HG03342 (cell line): ENCODE data around the gene RFT1.
"Not testable (repeated sequence)": the region's sequence is repeated elsewhere in the genome, so short reads cannot be mapped to it uniquely, and the experiment has no call there.

Experiments
- ATAC-seq: cut with Tn5 transposase; IDR thresholded peaks from one replicate; pipeline ENCODE4 v1.9.1; 2021; ENCODE audit warnings: mild to moderate bottlenecking, moderate library complexity; ENCODE audit not compliant: unreplicated experiment

RFT1 gene

DNA sequence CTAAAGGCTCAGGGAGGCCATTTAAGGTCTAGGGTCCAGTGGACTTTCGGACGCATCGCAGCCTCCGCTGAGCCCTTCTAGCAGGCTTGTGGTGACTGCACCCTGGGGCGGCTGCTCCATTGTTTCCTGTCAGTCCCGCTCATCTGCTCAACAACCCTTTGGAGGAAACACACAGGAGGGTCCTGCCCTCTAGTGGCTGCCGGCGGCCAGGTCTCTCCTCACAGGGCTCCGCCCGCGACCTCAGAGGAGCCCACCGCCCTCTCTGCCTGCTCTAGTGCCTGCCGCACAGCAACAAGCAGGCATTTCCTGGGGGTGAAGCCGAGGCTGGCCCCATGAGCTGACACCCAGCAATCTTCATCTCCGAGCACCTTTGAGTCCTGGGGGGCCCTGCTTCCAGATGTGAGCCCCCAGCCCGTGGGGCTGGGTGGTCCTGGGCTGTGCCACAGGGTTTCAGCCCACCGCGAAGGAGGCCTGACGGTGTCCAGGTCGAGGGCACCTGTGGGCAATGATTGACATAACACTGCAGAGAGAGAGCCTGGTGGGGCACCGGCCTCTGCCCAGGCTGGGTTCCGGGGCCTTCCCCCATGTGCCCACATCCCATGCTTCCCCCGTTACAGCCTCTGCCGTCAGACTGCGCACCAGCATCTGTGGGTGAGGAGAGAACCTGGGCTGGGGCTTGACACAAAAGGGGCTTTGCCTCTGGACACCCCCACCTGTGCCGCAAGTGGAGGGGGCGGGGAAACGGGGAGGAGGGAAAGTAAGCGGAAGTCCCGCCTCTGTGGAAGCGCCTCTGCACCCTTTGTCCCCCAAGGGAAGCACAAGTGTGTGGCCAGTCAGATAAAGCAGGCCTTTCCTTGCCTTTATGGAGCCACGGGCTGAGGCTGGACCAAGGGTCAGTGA, 57.3 kb downstream of the RFT1 start:
- ATAC-seq: peak; percentile 85

DNA sequence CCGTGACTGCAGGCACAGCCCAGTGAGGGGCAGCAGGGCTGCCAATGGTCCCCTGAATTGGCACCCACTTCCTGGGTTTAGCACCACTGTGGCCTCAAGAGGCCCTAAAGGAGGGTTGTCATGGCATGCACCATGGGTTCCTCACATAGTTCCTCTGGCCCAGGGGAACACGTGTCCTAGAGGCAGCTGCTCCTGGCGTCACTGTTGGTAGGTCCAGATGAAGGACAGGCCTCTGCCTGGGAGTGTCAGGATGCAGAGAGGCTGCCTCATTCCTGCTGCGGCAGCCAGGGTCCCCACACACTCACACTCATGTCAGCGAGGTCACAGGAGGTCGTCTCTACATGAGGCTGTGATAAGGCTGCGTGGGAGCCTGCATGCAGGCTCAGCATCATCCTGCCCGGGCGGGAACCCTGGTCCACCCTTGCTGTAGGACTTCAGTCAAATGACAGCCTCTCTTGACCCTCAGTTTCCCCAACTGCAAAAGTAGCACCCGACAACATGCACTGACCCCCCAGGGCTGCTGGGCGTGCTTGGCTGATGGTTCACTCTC, 58.3 kb downstream of the RFT1 start:
- ATAC-seq: no peak

DNA sequence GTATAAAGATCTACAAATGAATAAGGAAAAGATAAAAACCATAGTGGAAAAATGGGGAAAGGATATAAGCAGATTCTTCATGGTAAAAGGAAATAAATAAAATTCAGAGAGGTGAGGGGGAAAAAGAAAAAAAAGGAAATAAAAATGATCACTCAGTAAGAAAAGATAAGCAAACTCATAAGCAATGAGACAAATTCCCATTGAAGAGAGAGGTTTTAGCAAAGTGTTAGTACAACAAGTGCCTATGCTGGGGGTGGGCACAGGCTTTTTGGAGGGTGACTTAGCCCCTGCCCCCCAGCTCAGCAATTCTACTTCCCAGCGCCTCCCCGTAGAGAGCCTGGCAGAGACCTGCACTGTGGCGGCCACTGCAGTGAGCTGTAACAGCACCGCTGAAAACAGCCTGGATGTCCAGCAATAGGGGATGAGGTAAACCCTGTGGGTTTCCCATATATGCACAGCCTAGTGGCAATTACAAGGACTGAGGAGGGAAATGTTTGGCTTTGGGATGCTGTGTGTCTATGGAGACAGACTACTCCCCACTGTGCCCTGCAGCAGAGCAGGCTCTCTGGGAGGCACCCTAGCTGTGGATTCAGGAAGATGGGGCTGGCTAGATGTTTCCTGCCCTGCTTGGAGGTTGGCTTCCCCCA, 60.7 kb downstream of the RFT1 start:
- ATAC-seq: no peak

DNA sequence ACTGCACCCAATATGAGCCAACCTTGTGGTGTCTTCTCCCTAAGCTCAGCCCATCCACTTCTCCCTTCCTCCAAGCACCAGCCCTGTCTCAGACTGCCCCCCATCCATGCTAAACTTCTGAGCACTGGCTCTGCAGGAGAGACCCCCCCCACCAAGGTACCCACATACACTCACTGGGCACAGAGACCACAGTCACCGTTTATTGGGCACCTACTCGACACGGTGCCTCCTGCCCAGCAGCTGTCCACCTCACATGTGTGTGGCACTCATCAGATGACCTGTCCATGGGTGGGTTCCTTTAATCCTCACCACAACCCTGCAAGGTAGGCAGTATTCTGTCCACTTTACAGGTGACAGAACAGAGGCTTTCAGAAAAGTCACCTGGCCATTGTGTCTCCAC, 62.1 kb downstream of the RFT1 start:
- no peak for ATAC-seq

DNA sequence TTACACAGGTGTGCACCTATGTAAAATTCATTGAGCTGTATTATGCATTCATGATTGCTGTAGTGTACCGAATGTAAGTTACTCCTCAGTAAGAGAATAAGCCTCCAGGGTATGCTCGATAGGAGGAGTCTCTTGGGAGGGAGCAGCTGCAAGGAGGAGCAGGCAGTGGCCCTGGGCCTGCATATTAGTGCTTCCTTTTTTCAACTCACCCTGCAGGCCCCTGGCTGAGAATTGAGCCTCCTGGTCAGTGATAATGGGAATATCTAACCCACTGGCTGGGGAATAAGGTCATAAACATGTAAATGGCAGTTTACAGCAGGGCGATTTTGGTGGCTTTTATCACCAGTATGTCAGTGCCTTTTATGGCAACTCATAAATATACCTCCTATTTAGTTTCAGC, 62.7 kb downstream of the RFT1 start:
- ATAC-seq: no peak

DNA sequence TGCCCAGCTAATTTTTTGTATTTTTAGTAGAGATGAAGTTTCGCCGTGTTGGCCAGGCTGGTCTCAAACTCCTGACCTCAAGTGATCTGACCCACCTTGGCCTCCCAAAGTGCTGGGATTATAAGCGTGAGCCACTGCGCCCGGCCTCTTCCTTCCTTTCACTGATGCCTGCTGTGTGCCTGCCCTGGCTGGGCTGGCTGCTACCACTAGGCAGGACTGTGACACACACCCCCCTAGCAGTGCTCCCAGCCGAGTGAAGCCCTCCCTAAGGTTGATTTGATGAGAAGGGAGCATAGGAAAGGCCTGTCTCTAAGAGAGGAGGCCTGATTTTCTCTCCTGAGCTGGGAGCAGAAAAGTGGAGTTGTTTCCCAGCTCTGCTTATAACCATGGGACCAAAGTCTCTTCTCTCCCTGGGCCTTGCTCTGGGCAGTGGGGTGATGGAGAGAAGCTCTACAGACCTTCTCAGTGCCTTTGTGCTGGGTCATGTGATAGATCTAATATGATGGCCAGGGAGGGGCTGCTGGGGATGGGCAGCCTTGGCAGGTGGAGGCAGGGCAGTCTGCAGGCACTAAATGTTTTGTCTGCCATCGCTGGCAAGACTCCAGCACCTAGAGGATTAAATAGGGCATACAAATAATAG, 64.3 kb downstream of the RFT1 start:
- no peak for ATAC-seq

DNA sequence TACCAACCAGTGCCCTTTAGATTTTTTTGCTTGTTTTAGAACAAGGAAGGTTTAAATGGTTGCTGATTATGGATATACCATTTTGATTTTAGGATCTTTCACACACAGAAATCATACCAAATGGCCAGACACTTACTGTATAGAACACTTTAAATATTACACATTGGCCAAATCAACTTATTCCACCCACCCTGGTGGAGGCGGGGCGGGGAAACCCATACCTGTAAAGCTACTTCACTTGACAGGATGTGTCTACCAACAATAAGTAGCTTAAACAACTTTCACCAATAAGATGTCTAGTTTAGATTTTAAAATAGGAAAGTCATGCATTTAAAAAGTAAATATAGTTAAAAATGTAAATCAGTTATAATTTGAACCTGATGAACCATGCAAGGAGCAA, 67.3 kb downstream of the RFT1 start:
- no peak for ATAC-seq

DNA sequence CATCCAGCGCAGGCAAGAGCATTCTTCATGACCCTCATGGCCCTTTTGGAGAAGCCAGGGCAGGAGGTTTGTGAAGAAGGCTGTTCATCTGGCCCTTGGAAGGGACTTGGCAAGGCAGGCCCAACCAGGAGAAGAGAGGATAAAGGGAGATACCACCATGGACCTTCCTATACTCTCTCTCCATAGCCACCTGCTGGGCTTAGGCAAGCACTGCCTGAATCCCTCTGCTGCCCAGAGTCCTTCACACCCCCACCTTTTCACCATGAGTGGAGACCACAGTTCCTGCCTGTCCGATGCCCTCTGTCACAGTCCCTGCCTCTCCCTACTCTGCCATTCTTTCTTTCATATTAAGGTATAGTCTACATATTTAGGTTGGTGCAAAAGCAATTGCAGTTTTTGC, 73.8 kb downstream of the RFT1 start:
- no peak for ATAC-seq

DNA sequence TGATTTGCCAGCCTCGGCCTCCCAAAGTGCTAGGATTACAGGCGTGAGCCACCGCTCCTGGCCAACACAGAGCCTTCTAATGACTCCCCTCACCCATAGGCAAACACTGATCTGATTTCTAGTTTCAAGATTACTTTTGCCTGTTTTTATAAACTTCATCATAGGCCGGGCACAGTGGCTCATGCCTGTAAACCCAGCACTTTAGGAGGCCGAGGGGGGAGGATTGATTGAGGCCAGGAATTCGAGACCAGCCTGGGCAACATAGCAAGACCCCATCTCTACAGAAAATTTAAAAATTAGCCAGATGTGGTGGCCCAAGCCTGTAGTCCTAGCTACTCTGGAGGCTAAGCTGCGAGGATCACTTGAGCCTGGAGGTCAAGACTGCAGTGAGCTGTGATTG, 76.0 kb downstream of the RFT1 start:
- not testable (repeated sequence) for ATAC-seq

DNA sequence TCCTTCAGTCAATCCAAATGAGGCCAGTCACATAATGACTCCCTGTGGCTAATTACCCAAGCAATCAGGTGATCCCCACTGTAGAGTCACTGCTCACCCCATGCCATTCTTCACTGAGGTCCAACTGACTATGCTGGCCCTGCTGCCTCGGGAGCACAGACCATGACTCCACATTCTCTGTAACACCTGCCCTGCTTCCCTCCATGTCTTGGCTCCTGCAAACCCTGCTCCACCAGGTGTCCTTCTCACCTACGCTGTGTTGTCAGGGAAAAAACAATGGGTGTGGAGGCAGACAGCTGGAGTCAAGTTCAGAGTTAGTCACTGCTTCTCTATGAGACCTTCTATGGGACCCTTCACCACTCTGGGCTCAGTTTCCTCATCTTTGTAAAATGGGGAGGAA, 78.3 kb downstream of the RFT1 start:
- no peak for ATAC-seq

DNA sequence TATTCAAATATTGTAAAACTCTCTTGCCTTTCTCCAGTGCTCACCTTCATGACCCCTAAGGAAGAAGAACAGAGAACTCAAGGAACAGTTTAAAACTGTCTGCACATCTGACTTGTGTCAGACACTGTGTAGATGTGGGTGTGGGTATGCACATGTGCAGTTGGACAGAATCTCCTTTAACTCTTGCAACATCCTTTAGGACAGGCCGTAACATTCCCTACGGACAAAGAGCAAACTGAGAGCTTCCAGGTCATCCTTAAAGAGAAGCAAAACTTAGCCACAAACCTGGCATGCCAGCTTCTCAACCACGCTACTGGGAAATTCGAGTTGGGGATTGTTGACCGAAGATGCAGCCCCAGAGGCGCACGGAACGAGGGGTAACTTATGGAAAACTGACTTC, 80.2 kb downstream of the RFT1 start:
- ATAC-seq: no peak

DNA sequence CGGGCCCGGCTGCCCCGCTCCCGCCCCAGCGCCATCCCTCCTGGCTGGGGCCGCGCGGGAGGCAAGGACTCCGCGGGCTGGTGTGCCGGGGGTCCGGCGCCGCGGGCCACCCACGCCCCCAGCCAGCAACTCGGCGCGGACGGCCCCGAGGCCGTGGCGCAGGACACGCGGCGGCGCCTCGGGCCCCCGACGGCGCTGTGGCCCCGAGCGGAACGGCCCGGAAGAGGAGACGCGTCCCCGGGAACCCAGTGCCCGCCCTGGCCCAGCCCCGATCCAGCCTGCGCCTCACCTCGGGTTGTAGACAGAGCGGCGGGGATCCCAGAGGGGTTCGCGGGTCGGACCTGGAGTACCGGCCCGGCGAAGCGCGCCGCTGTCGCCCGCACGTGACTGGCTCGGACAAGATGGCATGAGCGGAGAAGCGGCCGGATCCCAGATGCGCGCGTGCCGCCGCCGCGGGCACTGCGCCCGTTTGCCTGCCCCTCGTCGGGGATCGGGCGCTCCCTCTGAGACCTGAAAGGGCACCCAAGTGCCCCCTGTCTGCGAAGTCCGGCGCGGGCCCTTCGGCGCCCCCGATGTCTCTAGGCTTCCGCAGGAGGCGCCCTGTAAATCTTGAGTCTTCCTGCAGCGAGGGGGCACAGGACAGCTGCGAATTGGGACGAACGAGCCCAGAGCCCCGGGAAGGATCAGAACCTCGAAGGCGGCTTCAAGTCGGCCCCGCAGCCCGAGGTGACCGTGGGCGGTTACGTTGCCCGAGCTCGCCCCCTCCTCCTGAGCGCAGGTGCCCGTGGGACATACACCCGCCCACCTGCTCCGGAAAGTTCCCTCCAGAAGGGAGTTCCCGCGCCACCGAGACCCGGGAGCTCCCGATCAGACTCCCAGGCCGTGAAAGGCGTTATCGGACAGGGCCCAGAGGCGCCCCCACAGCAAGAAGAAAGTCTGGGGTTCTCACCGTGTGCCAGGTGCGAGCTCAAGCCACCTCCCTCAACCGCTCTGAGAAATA, 83.8 kb downstream of the RFT1 start:
- ATAC-seq: peak; percentile 32

DNA sequence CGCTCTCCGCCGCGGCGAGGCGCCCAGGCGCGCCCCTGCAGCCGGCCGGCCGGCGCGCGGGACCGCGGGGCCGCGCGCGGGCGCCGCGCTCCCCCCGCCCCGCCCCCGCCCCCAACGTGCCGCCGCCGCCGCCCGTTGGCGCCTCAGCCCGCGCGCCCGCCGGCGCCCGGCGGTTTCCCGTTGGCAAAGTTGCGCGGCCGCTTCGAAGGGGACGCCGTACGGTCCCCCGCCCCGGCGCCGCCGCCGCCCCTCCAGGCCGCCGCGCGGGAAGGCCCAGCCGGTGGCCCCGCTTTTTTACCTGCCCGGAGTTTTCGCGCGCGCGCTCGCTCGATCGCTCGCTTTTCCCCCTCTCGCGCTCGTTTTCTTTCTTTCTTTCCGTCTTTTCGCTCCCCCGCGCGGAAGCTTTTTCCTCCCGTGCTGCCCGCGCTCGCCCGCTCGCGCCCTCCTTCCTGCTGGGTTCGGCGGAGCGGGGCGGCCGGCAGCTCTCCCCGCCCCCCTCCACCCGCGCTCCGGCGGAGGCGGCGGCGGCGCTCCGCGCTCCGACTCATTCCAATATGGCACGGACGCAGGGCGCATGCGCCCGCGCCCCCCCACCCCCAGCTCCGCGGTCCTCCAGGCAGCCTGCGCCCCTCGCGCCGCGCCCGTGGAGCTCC, 84.6 kb downstream of the RFT1 start, which contains the start of gene SFMBT1:
SFMBT1 (minus strand) TSS at position 556 of the 653 bp plus-strand sequence. CDS start 76,945 bp downstream, outside the sequence.
- peak; percentile 37 for ATAC-seq

DNA sequence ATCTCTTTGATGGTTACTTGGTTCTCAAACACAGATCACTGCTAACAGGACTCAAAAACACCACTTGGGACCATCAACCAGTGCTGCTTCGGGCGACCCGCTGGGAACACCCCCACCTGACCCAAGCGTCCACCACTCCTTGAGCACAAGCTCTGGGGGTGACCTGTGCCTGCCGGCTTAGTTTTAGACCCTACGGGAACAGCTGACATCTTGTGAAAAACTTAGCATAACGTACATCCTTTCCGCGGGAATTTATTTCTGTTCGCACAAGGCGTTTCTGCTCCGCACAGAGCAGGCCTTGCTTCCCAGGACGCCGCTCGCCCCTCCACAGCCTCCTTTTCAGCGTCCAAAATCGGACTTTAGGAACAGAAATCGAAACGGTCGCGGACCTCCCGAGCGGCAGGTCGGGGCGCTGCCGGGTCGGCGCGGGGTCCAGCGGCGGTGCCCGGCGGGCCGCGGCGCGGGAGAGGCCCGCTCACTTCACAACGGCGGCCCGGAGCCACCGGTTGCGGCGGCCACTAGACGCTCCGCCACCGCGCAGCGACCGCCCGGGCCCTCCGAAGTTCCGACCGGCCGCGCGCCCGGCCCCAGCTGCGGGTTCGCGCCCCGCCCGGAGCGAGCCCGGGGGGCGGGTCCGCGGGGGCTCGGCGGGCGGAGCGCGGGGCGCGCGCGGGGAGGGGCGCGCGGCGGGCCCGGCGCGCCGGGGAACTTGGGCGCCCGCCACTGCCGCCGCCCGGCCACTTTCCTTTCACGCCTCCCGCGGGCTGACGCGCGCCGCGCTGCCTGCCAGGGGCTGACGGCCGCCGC, 85.3 kb downstream of the RFT1 start:
- peak; percentile 40 for ATAC-seq

DNA sequence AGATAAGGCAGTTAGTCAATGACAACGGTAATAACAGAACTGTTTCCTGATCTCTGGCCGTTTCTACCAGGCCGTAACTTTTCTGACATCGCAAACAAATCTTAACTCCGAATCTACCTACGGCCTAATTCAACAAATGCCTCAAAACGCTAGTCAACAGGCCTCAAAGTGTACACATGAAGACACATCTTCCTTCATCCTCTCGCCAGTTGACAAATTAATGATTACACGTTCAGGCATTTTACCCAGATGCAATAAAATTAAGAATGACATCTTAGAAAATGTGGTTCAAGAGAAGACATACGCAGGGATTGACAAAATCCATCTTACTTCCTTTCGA, 85.9 kb downstream of the RFT1 start:
- ATAC-seq: no peak

DNA sequence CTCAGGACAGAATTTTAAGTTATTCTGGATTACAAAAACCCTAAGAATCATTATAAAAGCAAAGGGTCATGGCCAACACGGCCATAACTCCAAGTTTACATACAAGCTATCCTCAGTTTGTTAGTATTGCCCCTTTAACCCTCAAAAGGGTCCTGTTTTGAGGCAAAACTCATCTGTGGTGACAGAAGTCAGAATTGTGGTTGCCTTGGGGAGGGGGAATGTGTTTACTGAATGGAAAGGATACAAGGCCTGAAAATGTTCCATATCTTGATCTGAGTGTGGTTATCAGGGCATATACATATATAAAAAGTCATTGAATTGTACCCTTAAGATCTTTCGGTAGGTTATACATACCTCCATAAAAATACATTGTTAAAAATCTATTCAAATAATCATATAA, 86.5 kb downstream of the RFT1 start:
- ATAC-seq: no peak

DNA sequence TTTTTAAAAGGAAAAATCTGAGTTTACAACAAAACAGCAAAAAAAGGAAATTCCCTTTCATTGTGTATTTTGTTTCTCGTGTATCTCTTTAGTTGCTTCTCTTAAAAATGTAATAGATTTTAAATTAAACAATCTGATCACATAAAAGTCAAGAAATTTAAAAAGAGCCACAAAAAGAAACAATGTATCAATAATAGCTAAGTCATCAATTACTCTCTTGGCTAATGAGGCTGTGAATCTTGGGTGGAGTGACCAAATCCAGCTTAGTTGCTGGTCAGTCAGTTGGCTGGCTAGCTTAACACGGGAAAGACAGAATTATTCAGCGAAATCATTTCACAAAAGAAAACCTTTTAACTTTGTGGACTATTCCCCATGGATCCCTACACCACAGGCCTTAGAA, 87.6 kb downstream of the RFT1 start:
- no peak for ATAC-seq

DNA sequence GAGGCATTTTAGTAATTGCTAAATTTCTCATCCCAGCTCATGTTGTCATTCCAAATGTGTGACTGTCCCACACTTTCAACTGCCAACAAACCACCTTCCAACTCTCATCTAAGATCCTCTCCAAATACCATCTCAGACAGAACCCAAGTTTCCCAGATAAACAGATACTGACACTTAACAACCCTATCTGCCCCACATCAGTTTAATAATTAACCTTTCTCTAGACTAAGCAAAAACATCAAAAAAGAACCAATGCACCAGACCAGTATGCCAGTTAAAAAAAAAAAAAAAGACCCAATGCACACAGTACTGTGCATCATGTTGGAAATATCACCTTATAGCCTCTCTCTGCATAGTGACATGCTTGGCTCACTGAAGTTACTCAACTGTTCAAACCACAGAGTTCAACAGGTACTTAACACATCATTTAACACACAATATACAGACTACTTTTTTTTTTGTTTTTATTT, 89.8 kb downstream of the RFT1 start:
- no peak for ATAC-seq

DNA sequence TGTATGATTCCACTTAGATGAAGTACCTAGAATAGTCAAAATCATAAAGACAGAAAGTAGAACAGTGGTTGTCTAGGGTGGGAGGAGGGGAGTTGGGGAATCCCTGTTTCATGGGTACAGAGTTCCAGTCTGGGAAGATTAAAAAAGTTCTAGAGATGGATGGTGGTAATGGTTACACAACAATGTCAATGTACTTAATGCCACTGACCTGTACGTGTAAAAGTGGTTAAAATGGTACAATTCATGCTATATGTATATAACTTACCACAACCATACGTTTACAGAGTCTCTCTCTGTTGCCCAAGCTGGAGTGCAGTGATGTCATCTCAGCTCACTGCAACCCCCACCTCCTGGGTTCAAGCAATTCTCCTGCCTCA, 90.9 kb downstream of the RFT1 start:
- no peak for ATAC-seq
